ENCODE results near the gene TMEM39A.

GRCh38 chr3:119492128-119492527 lies 28.7 kb upstream of the TMEM39A start:
- TF ChIP-seq RFX5 (IDR thresholded peaks at IDR 0.05; ENCODE audit: low read depth, low read length), result peak; percentile 87
- TF ChIP-seq, protein P1, sequence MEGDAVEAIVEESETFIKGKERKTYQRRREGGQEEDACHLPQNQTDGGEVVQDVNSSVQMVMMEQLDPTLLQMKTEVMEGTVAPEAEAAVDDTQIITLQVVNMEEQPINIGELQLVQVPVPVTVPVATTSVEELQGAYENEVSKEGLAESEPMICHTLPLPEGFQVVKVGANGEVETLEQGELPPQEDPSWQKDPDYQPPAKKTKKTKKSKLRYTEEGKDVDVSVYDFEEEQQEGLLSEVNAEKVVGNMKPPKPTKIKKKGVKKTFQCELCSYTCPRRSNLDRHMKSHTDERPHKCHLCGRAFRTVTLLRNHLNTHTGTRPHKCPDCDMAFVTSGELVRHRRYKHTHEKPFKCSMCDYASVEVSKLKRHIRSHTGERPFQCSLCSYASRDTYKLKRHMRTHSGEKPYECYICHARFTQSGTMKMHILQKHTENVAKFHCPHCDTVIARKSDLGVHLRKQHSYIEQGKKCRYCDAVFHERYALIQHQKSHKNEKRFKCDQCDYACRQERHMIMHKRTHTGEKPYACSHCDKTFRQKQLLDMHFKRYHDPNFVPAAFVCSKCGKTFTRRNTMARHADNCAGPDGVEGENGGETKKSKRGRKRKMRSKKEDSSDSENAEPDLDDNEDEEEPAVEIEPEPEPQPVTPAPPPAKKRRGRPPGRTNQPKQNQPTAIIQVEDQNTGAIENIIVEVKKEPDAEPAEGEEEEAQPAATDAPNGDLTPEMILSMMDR (conservative IDR thresholded peaks at IDR 0.05; ENCODE audit: low read depth, low read length), result no peak
- no peak for TF ChIP-seq MAZ (IDR thresholded peaks at IDR 0.05; ENCODE audit: borderline replicate concordance, low read depth, low read length)
- no peak for TF ChIP-seq RAD21 (IDR thresholded peaks at IDR 0.05; ENCODE audit: low read length)
- no peak for TF ChIP-seq POLR2A (IDR thresholded peaks at IDR 0.05; ENCODE audit: low read depth, low read length)
- TF ChIP-seq, protein P2, sequence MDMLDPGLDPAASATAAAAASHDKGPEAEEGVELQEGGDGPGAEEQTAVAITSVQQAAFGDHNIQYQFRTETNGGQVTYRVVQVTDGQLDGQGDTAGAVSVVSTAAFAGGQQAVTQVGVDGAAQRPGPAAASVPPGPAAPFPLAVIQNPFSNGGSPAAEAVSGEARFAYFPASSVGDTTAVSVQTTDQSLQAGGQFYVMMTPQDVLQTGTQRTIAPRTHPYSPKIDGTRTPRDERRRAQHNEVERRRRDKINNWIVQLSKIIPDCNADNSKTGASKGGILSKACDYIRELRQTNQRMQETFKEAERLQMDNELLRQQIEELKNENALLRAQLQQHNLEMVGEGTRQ (IDR thresholded peaks at IDR 0.05; ENCODE audit: low read depth, low read length), result no peak
- no peak for TF ChIP-seq FOS (IDR thresholded peaks at IDR 0.05; ENCODE audit: low read depth, low read length)
- TF ChIP-seq NFE2L2 (IDR thresholded peaks at IDR 0.05; ENCODE audit: low read depth, low read length), result no peak
- TF ChIP-seq MXI1 (IDR thresholded peaks at IDR 0.05; ENCODE audit: borderline replicate concordance, low read depth, low read length), result no peak
- TF ChIP-seq BHLHE40 (IDR thresholded peaks at IDR 0.05; ENCODE audit: low read depth, low read length), result no peak

Measured in IMR-90 (cell line).